Heart left ventricle (tissue), 16 donors: ENCODE results near the gene DPY19L2. TPM values are rescaled to one million over a fixed set of nuclear protein-coding genes. Genes with fewer than 3 reads are reported as not detected.

Experiments used
- ATAC-seq, 4 donors: fragments of 200-7000 bp; cut with Tn5 transposase; one replicate each; pipeline ENCODE4 v1.9.1; 2020 to 2022; ENCODE audit warnings: moderate library complexity in 4 of 4, mild to moderate bottlenecking in 3 of 4, moderate number of reproducible peaks in 1 of 4
- DNase-seq, 5 donors: peaks; one replicate each; pipeline ENCODE4 v3.0.0-alpha.2; 2020
- H3K27ac ChIP-seq, 12 donors: fragments of 200-600 bp; sonication (generic) in 4 of 12; one replicate each; pipeline versions ENCODE4 v1.5.0 to v1.8.0; 2016 to 2022; ENCODE audit warnings: mild to moderate bottlenecking in 2 of 12
- H3K27me3 ChIP-seq, 9 donors: fragments of 200-600 bp; sonication (generic) in 2 of 9; one replicate each; pipeline versions ENCODE4 v1.5.1 to v1.8.0; 2016 to 2022; ENCODE audit warnings: mild to moderate bottlenecking in 3 of 9
- H3K36me3 ChIP-seq, 9 donors: fragments of 200-600 bp; sonication (generic) in 2 of 9; one replicate each; pipeline versions ENCODE4 v1.5.0 to v1.8.0; 2018 to 2022; ENCODE audit warnings: mild to moderate bottlenecking in 2 of 9
- H3K4me1 ChIP-seq, 12 donors: fragments of 200-600 bp; sonication (generic) in 4 of 12; one replicate each; pipeline versions ENCODE4 v1.5.0 to v1.8.0; 2016 to 2022; ENCODE audit warnings: mild to moderate bottlenecking in 3 of 12
- H3K4me3 ChIP-seq, 12 donors: fragments of 200-600 bp; sonication (generic) in 4 of 12; one replicate each; pipeline versions ENCODE4 v1.5.0 to v1.8.0; 2017 to 2022; ENCODE audit warnings: mild to moderate bottlenecking in 9 of 12, moderate library complexity in 4 of 12
- H3K9me3 ChIP-seq, 12 donors: fragments of 200-600 bp; sonication (generic) in 4 of 12; one replicate each; pipeline versions ENCODE4 v1.5.0 to v1.8.0; 2016 to 2022; ENCODE audit warnings: mild to moderate bottlenecking in 1 of 12
- CTCF ChIP-seq, 12 donors: fragments of 200-600 bp; sonication (generic) in 4 of 12; IDR thresholded peaks; one replicate each; pipeline versions ENCODE4 v1.5.0 to v1.8.0; 2018 to 2022; ENCODE audit warnings: antibody characterized with exemption in 12 of 12, mild to moderate bottlenecking in 5 of 12
- POLR2A ChIP-seq, 2 donors: fragments of 450-650 bp; IDR thresholded peaks; one replicate each; pipeline ENCODE4 v1.6.1; 2017; ENCODE audit warnings: antibody characterized with exemption in 2 of 2, mild to moderate bottlenecking in 2 of 2, moderate library complexity in 2 of 2
- WGBS, 4 donors: extraction: QIAGEN DNeasy Blood & Tissue Kit in 2 of 4; methylation state at CpG; one replicate each; pipeline versions ENCODE4 v1.1.5 to v1.1.7; 2013 to 2018; 5-methylcytosine and 5-hydroxymethylcytosine counted together
- intact Hi-C, 10 donors: fragments of 100-400 bp; cut with DNase I; formaldehyde crosslinking; loops; one replicate each; pipeline versions ENCODE4 v1.11.1 to v1.14.2; 2022
- polyA plus RNA-seq, 2 donors: library from polyadenylated mRNA; stranded (reverse); fragments of 200-250 nt; gene quantifications; one replicate each; pipeline ENCODE4 v1.2.3, GENCODE V29; 2013
- total RNA-seq, 9 donors: library from RNA; depleted of rRNA in 2 of 9; stranded (reverse); fragments of >200 nt in 2 of 9; fragmentation: NEBNext Ultra II Directional in 3 of 9; extraction: Animal tissue kit (Norgen Biotek cat#: 25700) in 3 of 9; gene quantifications; one replicate each; pipeline versions ENCODE4 v1.1.0 to v1.2.4, GENCODE V29; 2016 to 2023
- donor health status: ischemic (EF 13 %, LVEDD 7.1; RV severe dilation, severe dysfunction).
- donor health status: healthy with polysubstance abuse.
- donor health status: DM: no; HTN: yes; CAD: no.
- donor health status: DM: no; HTN: no; CAD: no.
- donor health status: ischemic (EF 25% LVEDD 6.9; RV normal size, moderate dysfunction).
- donor health status: ischemic (EF 25% LVEDD 5.7; RV mildly dilated, moderate dysfunction).
- donor health status: healthy.
- donor health status: DM: yes; HTN: yes; CAD: no.
- donor health status: ischemic (EF 35%, LVEDD 5.7; RV mildly dilated, moderate dysfunction).
- donor health status: nonischemic (EF 11% LVEDD 7.7; RV severe dilation, severe dysfunction).
- donor health status: DM: yes; HTN: yes; CAD: no.
- donor health status: PGD.
- donor health status: ischemic (EF 29% LVEDD 5.4; RV normal size, mild dysfunction).
- donor health status: nonischemic (EF 23%, LVEDD 6.1; RV moderate dilation, normal function).

The DPY19L2 gene
- total and polyA plus RNA-seq, 11 donors, result 7.3 to 56.5 (median 44.6) TPM

GRCh38 chr12:63521706-63522105, 146.6 kb downstream of the DPY19L2 start:
- 52 to 62% (median 57%) methylated on average over 2 of the region's 2 CpGs for WGBS, 4 donors
- Histone ChIP-seq H3K27me3 (no peaks in the 10 kb centered on the region), H3K36me3 (no peaks in the 10 kb centered on the region), H3K27ac (no peak overlapping the region), H3K4me3 (no peak overlapping the region), H3K4me1 (no peaks in the 10 kb centered on the region), H3K9me3 (no peaks in the 10 kb centered on the region)
- TF ChIP-seq CTCF (IDR thresholded peaks at IDR 0.05) (no peak), POLR2A (IDR thresholded peaks at IDR 0.05) (no peak)
- no peak for DNase-seq
- intact Hi-C loops, result no loop called here
- no peak for ATAC-seq

Other genes with a start within 250 kb of the DPY19L2 start
- gene RXYLT1, start 111.4 kb upstream of the DPY19L2 start, total RNA-seq, result 10 to 100 TPM; 16.0 to 28.3 (median 20.7) TPM
- 10 to 100 TPM in 1 of 2 donors, 1 to 10 TPM in 1; 7.6 to 24.7 TPM for gene RXYLT1, start 111.4 kb upstream of the DPY19L2 start, polyA plus RNA-seq
- gene SRGAP1, start 176.2 kb upstream of the DPY19L2 start, total RNA-seq, result 10 to 100 TPM in 1 of 9 donors, 1 to 10 TPM in 8; 2.1 to 10.6 (median 4.5) TPM
- gene SRGAP1, start 176.2 kb upstream of the DPY19L2 start, polyA plus RNA-seq, result 1 to 10 TPM; 1.3 to 4.5 TPM